GM06990 (cell line): ENCODE results near the gene CHAF1B.

ENCODE experiments used
- DNase-seq: peaks from one replicate; pipeline ENCODE4 v3.0.0-alpha.2; 2011; ENCODE audit not compliant: insufficient read length; ENCODE audit errors: extremely low read depth
- H3K27me3 ChIP-seq: replicated peaks from 2 replicates; pipeline ENCODE4 v1.6.0; 2011; ENCODE audit warnings: low read length; ENCODE audit not compliant: control insufficient read depth, insufficient read depth
- H3K36me3 ChIP-seq: 2 replicates; pipeline ENCODE4 v1.5.1; 2011; ENCODE audit warnings: low read length; ENCODE audit not compliant: control insufficient read depth, insufficient read depth
- H3K4me3 ChIP-seq: replicated peaks from 2 replicates; pipeline ENCODE4 v1.5.1; 2011; ENCODE audit warnings: low read depth, mild to moderate bottlenecking, control low read depth, low read length
- CTCF ChIP-seq: IDR thresholded peaks from 2 replicates; pipeline ENCODE4 v1.5.1; 2011; ENCODE audit warnings: low read length, control low read depth, mild to moderate bottlenecking, inconsistent platforms; ENCODE audit not compliant: insufficient read depth, poor library complexity, severe bottlenecking

CHAF1B gene

GRCh38 chr21:36459098-36459497 lies 73.9 kb downstream of the CHAF1B start:
- H3K27me3 ChIP-seq = no peaks in the 10 kb centered on the region
- DNase-seq = no peak
- no peak overlapping the region for H3K4me3 ChIP-seq

GRCh38 chr21:36460866-36461265 lies 75.7 kb downstream of the CHAF1B start:
- no peaks in the 10 kb centered on the region for H3K27me3 ChIP-seq
- no peaks in the 10 kb centered on the region for H3K36me3 ChIP-seq
- no peak for TF ChIP-seq CTCF
- DNase-seq = no peak
- H3K4me3 ChIP-seq = no peak overlapping the region

More at GRCh38 chr21:36459098-36459497, 73.9 kb downstream of the CHAF1B start:
- H3K36me3 ChIP-seq = no peaks in the 10 kb centered on the region
- no peak for TF ChIP-seq CTCF

- H3K36me3 ChIP-seq = no peaks in the 10 kb centered on the region
- H3K27me3 ChIP-seq = no peaks in the 10 kb centered on the region
- no peak for TF ChIP-seq CTCF
- no peak for DNase-seq
- no peak overlapping the region for H3K4me3 ChIP-seq
Observed at GRCh38 chr21:36461277-36461917, 76.2 kb downstream of the CHAF1B start.

DNA sequence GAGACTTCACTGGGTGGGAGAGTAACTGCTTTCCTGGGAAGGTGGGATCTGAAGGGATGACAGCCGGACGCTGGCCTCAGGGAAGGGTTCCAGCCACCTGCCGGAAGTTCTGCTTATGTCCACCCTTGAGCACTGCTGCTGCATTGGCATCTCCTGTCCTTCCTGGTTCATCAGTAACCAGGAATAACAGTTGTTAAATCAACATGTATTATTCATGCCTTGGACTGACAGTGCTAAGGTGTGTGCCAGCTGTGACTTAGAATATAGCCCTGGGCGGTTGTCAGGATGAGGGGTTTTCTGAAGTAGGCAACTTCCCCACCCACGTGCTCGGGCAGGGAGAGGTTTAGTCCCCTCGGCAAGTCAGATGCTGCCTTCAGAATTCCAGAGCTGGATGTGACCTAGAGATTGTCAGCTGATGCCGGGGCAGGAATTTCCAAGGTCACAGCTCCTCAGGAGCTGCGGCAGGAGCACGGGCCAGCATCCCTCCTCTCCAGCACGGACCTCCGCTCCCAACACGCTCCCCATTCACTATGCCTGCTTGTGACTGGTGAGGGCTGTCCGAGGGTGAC lies 76.8 kb downstream of the CHAF1B start:
- no peak for DNase-seq
- Histone ChIP-seq H3K4me3 (no peak overlapping the region), H3K27me3 (no peaks in the 10 kb centered on the region), H3K36me3 (no peaks in the 10 kb centered on the region)
- TF ChIP-seq CTCF = no peak

GRCh38 chr21:36463204-36463603 lies 78.0 kb downstream of the CHAF1B start:
- no peak for DNase-seq
- TF ChIP-seq CTCF = no peak
- Histone ChIP-seq H3K4me3 (no peak overlapping the region), H3K36me3 (no peaks in the 10 kb centered on the region), H3K27me3 (no peaks in the 10 kb centered on the region)

- no peak for TF ChIP-seq CTCF
- no peaks in the 10 kb centered on the region for H3K36me3 ChIP-seq
- H3K4me3 ChIP-seq = no peak overlapping the region
- H3K27me3 ChIP-seq = no peaks in the 10 kb centered on the region
- no peak for DNase-seq
Observed at GRCh38 chr21:36463991-36464390, 78.8 kb downstream of the CHAF1B start.
